Lower lobe of right lung (tissue), 2 donors: ENCODE data around the gene KCNN1. TPM values are rescaled to one million over a fixed set of nuclear protein-coding genes. Genes with fewer than 3 reads are reported as not detected.
"Not testable (repeated sequence)": the region's sequence is repeated elsewhere in the genome, so short reads cannot be mapped to it uniquely, and the experiment has no call there.

ENCODE experiments used
- ATAC-seq, 2 donors: fragments of 200-7000 bp; cut with Tn5 transposase; one replicate each; pipeline ENCODE4 v1.9.1; 2020 to 2022; ENCODE audit warnings: mild to moderate bottlenecking in 2 of 2, moderate library complexity in 2 of 2
- DNase-seq: peaks from one replicate; pipeline ENCODE4 v3.0.0-alpha.2; 2020
- H3K27ac ChIP-seq: fragments of 200-600 bp; one replicate; pipeline ENCODE4 v1.8.0; 2022
- H3K27me3 ChIP-seq: fragments of 200-600 bp; one replicate; pipeline ENCODE4 v1.8.0; 2022; ENCODE audit warnings: low read depth
- H3K36me3 ChIP-seq: fragments of 200-600 bp; one replicate; pipeline ENCODE4 v1.8.0; 2022; ENCODE audit warnings: mild to moderate bottlenecking
- H3K4me1 ChIP-seq: fragments of 200-600 bp; one replicate; pipeline ENCODE4 v1.8.0; 2022
- H3K4me3 ChIP-seq: fragments of 200-600 bp; one replicate; pipeline ENCODE4 v1.8.0; 2022; ENCODE audit warnings: mild to moderate bottlenecking
- H3K9me3 ChIP-seq: fragments of 200-600 bp; one replicate; pipeline ENCODE4 v1.8.0; 2022
- intact Hi-C: fragments of 100-400 bp; cut with DNase I; formaldehyde crosslinking; loops from one replicate; pipeline ENCODE4 v1.11.0; 2022
- long read RNA-seq: library from polyadenylated mRNA; unstranded; transcript quantifications from one replicate; pipeline ENCODE4 v2.0.0, GENCODE V29; 2021
- total RNA-seq: library from RNA; stranded (reverse); fragmentation: NEBNext Ultra II Directional; extraction: Animal tissue kit (Norgen Biotek cat#: 25700); gene quantifications from one replicate; pipeline ENCODE4 v1.2.1, GENCODE V29; 2021
- TF ChIP-seq, protein P1 (sequence below): fragments of 200-600 bp; IDR thresholded peaks from one replicate; pipeline ENCODE4 v1.8.0; 2022; ENCODE audit warnings: antibody characterized with exemption, mild to moderate bottlenecking
- donor health status: DM: no; HTN: yes; CAD: no; lungs with severe emphysema.

KCNN1 gene
- total RNA-seq: not detected
- long read RNA-seq: 0 reads

DNA sequence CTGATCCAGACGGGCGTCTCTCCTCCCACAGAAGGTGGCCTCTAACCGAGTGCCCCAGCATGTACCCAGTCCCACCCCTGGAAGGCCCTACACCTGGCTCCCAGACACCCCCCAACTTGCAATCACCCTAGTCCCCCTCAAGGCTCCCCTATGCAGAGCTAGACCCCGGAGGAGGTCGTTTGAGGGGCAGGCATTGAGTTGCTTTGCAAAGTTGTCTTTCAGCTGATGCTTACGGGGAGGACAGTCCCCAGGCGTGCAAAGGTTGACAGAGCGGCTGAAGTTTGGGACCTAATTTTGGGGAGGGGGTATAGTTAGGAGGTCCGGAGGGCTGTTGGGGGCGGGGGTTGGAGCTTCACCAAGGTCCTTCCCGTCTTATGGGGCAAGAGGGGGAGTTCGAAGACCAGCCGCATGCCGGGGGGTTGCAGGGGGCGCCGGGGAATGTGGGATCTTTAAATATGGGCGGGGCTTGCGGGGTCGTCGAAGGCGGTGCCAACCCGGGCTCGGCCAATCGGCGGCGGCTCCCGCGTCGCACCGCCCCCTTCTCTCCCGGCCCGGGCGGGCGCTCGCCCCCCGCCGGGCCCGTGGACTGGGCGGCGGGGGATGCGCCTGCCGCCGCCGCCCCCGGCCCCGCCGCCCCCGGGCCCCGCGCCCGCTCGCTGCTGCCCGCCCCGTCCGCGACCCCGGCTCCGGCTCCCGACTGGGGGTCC is at the start of gene KCNN1:
TSS of gene KCNN1 (plus strand) at position 558 of the 707 bp plus-strand sequence. CDS start 6,782 bp downstream, outside the sequence.
- Histone ChIP-seq H3K4me1 (no peaks in the 10 kb centered on the region), H3K27ac (no peak within 1 kb of the TSS), H3K9me3 (no peaks in the 10 kb centered on the region), H3K36me3 (no peaks in the 10 kb centered on the region), H3K27me3 (peaks cover 36% of the 10 kb centered on the region), H3K4me3 (no peak within 1 kb of the TSS)
- DNase-seq (no peak), ATAC-seq (no peak)
- intact Hi-C loops: no loop called here
- TF ChIP-seq, protein P1, sequence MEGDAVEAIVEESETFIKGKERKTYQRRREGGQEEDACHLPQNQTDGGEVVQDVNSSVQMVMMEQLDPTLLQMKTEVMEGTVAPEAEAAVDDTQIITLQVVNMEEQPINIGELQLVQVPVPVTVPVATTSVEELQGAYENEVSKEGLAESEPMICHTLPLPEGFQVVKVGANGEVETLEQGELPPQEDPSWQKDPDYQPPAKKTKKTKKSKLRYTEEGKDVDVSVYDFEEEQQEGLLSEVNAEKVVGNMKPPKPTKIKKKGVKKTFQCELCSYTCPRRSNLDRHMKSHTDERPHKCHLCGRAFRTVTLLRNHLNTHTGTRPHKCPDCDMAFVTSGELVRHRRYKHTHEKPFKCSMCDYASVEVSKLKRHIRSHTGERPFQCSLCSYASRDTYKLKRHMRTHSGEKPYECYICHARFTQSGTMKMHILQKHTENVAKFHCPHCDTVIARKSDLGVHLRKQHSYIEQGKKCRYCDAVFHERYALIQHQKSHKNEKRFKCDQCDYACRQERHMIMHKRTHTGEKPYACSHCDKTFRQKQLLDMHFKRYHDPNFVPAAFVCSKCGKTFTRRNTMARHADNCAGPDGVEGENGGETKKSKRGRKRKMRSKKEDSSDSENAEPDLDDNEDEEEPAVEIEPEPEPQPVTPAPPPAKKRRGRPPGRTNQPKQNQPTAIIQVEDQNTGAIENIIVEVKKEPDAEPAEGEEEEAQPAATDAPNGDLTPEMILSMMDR: no peak

GRCh38 chr19:17918151-17918550 is 48.8 kb upstream of the KCNN1 start:
- DNase-seq, intact Hi-C loops, H3K27ac ChIP-seq, ATAC-seq, H3K9me3 ChIP-seq, H3K27me3 ChIP-seq, H3K4me3 ChIP-seq, H3K36me3 ChIP-seq, H3K4me1 ChIP-seq: not testable (repeated sequence)

GRCh38 chr19:17919122-17919521 is 47.8 kb upstream of the KCNN1 start:
- H3K27ac ChIP-seq, ATAC-seq, H3K4me3 ChIP-seq, H3K27me3 ChIP-seq, H3K9me3 ChIP-seq, H3K36me3 ChIP-seq, intact Hi-C loops, H3K4me1 ChIP-seq, DNase-seq: not testable (repeated sequence)

DNA sequence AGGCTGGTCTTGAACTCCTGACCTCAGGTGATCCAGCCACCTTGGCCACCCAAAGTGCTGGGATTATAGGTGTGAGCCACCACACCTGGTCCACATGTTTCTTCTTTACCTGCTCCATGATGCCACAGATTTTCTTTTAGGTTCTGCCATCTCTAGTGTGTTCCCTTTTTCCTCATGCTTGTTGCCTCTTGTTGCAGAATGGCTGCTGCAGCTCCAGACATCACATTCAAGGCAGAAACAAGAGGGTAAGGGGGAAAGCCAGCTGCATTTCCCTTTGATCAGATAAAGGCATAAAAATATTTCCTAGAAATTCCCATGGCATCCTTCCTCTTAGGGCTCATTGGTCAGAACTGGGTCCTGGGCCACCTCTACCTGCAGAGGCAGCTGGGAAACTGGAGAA is 46.4 kb upstream of the KCNN1 start:
- no peaks in the 10 kb centered on the region for H3K9me3 ChIP-seq
- H3K4me1 ChIP-seq: no peaks in the 10 kb centered on the region
- no peak for ATAC-seq
- no peak for DNase-seq
- intact Hi-C loops: no loop called here
- H3K4me3 ChIP-seq: no peak overlapping the region
- H3K27me3 ChIP-seq: no peaks in the 10 kb centered on the region
- TF ChIP-seq, protein P1: no peak
- no peaks in the 10 kb centered on the region for H3K36me3 ChIP-seq
- no peak overlapping the region for H3K27ac ChIP-seq

- Histone ChIP-seq H3K4me1 (no peaks in the 10 kb centered on the region), H3K9me3 (no peaks in the 10 kb centered on the region), H3K27me3 (no peaks in the 10 kb centered on the region), H3K27ac (no peak overlapping the region), H3K36me3 (no peaks in the 10 kb centered on the region), H3K4me3 (no peak overlapping the region)
- ATAC-seq (no peak), DNase-seq (no peak)
- TF ChIP-seq, protein P1: no peak
- intact Hi-C loops: no loop called here
Observed at GRCh38 chr19:17922138-17922537, 44.8 kb upstream of the KCNN1 start.

GRCh38 chr19:17926044-17926443 is 40.9 kb upstream of the KCNN1 start:
- no peak for ATAC-seq
- no peak overlapping the region for H3K27ac ChIP-seq
- intact Hi-C loops: no loop called here
- H3K4me3 ChIP-seq: no peak overlapping the region
- no peaks in the 10 kb centered on the region for H3K9me3 ChIP-seq
- TF ChIP-seq, protein P1: no peak
- no peak for DNase-seq
- no peaks in the 10 kb centered on the region for H3K27me3 ChIP-seq
- no peaks in the 10 kb centered on the region for H3K36me3 ChIP-seq
- H3K4me1 ChIP-seq: no peaks in the 10 kb centered on the region
